HG02840 (cell line): ENCODE measurements around the gene FREM2.

ENCODE experiments used
- ATAC-seq: cut with Tn5 transposase; IDR thresholded peaks from one replicate; pipeline ENCODE4 v1.9.1; 2021; ENCODE audit warnings: mild to moderate bottlenecking, moderate library complexity, moderate number of reproducible peaks; ENCODE audit not compliant: unreplicated experiment, low FRiP score

The FREM2 gene

DNA sequence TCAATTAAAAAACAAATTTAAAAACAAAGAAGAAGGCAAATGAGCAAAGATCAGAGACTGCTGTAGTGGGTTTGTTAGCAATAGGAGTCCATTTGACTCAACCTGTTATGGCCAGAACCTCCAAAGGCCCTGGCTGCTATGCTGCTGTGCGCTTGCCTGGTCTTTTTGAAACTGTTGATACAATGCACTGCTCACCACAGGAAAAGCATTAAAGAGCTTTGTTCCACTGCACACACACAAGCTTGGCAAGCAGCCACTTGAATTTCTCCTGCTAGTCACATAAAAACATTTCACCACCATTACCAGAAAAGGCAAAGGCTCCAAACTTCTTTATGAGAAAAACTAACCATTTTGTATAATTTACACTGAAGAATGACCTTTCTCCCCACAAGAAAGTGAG lies 132.2 kb downstream of the FREM2 start:
- ATAC-seq, result no peak

DNA sequence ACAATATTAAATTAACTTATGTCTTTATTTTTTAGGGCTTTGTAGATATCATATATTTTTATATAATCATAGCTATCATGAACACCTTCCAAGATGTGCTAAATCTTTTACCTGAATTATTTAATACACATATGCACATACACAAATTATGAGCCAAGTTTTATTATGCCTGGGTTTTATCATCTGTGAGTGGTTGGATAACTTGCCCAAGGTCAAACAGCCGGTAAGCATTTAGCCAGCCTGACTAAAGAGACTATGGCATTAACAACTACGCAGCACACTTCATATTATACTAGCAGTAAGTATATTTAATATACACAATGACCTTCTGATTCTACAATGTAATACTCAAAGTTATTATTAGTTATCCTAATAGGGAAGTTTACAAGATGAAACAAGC lies 132.7 kb downstream of the FREM2 start:
- ATAC-seq, result no peak

DNA sequence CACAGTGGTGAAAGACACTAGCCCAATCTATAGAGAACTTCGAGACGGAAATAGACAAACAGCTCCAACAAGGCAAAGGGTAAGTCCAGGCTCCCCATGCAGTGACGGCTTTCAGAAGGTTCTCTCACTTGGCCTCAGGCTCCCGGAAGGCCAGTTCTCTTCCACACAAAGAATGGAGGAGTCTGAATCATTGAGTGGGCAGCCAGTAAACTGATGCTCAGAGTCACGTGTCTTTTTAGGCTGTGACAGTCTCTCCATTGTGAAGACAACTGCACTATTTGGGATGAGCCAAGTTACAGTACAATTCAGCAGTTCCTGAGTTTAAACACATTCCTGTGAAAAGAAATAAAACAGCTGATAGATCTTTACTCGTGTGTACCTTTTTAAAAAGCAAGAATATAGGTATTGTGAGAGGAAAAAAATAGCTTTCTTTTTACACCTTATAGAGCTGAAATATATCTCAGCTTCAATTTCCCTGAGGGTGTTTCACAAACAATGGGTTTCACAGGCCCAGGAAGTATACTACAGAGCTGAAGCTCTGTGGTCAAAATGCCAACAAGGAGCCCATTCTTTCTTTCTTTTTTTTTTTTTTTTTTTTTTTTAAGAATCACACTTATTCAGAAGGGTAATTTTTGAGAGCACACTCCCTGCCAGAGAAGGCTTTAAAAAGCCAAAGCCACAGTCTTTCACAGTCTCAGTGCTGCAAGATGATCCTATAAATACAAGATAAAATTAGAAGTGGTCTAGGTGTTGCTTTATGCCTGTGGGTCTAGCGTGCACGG lies 135.1 kb downstream of the FREM2 start:
- ATAC-seq, result no peak

- ATAC-seq, result peak; percentile 56
Observed at GRCh38 chr13:38824342-38824741, 137.5 kb downstream of the FREM2 start.

DNA sequence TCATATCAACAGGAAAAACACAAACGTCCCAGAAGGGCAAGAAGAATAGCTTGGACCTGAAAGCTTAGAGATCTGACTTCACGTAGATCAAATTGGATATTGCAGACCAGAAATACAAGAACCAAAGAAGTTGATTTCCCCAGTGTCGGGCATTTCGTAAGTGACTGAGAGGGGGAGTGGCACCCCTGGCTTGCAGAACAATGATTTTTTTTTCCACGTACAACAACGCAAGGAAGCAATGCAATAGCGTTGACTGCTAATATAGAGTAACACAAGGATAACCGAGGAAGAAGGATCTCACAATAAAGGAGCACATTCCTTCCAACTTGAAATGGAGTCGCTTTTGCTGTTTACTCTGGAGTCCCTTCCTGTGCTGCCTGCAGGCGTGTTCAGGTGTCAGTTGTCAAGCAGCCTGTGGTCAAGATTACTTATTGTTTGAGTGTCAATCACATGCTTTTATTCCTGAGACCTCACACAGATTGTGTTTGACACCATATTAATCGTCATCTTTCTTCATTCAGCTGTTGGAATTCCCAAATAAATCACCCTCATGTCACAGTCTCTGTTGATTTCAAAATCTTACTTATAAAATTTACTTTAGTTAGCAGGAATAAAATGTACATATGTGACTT lies 139.4 kb downstream of the FREM2 start:
- ATAC-seq, result no peak

DNA sequence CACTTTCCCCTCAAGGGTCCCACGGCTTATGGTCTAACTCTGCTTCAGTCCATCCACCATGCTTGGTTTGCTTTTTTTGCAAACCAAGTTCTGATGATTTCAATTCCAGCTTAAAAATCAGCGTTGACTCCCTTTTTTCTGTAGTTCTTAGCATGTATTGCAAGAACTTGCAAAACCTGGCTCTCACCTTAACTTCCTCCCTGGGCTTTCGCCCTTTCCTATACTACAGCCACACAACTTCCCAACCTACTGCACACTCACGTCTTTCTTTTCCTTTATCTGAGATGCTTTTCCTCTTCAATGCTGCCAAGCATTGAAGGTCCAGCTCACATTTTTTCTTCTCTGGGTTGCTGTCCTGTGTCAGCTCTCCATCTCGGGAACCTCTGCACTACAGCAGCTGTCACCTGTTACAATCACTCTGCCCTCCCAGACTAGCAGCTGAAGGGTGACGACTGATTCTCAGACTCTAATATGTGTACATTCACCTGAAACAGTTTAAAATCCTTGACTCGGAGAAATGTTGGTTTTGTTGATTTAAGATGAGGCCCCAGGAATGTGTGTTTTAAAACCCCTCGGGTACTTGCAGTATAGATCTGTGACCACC lies 143.7 kb downstream of the FREM2 start:
- no peak for ATAC-seq

DNA sequence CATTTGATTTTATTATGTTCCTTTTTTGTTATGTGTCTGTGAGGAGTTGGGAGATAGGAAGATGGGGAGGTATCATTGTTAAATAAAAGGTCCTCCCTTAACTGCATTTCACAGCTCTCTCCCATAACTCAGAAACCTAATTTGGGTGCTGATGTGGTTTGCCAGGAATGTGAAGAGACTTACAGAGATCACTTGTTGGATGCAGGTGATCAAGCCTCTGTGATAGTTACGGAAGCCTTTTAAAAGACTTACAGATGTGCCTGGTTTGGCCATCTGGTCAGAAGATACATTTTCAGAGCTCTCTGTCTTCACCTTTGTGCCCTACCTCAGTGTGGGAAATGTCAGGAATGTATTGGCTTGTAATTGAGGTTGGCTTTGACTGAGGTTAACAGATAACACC lies 157.7 kb downstream of the FREM2 start:
- ATAC-seq, result no peak

DNA sequence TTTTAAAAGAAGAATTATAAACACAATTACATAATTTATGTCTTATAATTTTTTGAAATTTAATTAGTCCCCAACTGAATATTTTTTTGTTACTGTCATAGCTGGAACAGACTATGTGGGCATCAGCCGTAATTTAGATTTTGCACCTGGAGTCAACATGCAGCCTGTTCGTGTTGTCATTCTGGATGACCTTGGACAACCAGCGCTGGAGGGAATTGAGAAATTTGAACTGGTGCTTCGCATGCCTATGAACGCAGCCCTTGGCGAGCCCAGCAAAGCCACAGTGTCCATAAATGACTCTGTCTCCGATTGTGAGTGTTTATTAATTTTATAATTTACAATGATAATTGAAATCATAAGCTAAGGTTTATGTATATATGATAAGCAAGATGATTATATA lies 161.5 kb downstream of the FREM2 start:
- ATAC-seq, result no peak

DNA sequence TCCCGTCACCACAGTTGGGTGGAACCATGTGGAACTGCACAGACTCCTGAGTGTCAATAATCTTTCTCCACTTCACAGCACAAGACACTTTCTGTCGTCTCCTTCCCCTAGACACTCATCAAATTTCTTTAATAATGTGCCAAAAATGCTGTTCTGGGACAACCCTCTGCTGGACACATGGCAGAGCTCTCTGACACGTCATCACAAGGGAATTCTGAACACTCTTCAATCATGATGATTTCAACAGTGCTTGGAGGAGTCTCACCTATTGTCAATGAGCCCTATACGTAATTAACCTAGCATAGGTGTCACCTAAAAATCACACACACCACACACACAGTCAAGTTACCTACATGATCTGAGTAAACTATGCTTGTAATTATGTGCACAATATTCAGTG lies 162.4 kb downstream of the FREM2 start:
- ATAC-seq, result no peak

- ATAC-seq, result no peak
Observed at GRCh38 chr13:38850868-38851626, 164.2 kb downstream of the FREM2 start.

GRCh38 chr13:38854226-38854625 lies 167.3 kb downstream of the FREM2 start:
- ATAC-seq, result no peak

DNA sequence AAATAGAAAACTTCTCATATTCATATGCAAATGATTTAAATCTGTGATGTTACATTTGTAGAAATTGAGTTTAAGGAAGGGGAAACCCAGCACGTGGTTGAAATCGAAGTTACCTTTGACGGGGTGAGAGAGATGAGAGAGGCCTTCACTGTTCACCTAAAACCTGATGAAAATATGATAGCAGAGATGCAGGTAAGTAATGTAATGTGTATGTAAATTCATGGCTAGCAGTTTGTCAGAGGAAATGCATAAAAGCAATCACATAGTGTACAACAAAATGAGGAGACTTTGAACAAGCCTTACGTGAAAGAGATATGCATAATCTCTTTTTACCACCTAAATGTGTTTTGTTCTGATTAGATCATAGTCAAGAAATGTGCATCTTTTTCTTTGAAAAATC lies 169.2 kb downstream of the FREM2 start:
- ATAC-seq, result no peak

DNA sequence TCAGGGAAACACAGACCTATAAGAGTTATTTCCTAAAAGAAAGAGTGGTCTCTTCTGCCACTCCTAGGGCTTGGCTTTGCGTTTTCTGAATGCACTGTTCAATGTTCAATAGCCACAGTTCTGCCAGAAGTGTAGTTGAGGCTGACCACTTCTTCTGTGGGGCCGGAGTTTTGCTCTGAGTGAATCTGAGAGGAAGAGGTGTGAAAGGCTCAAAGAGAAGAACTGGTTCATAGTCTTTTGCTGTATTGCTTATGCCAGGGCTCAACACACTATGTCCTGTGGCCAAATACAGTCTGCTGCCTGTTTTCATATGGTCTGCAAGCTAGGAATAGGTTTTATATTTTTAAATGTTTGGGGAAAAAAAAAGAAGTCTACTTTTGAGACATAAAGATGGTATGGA lies 175.6 kb downstream of the FREM2 start:
- ATAC-seq, result no peak

GRCh38 chr13:38863536-38863935 lies 176.7 kb downstream of the FREM2 start:
- no peak for ATAC-seq

DNA sequence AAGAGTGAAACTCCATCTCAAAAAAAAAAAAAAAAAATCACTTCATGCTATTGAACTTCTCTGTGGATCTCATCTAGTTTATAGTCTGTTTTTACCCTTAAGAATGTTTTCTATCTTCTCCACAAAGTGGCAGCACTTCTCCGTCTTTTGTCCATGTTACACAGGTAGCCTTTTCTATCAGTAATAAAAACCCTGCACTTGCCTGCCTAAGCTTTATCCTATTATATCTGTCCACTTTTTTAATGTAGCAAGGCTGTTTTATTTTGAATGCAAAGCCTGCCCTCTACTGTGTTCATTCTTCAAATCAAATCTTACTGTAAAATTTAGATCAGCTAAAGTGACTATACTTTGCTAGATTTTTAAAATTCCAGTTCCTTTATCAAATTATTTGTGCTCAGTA lies 179.8 kb downstream of the FREM2 start:
- no peak for ATAC-seq

GRCh38 chr13:38868399-38868798 lies 181.5 kb downstream of the FREM2 start:
- ATAC-seq, result no peak

- ATAC-seq, result no peak
Observed at GRCh38 chr13:38868870-38869269, 182.0 kb downstream of the FREM2 start.

- no peak for ATAC-seq
Observed at GRCh38 chr13:38871275-38871674, 184.4 kb downstream of the FREM2 start.

GRCh38 chr13:38872693-38873092 lies 185.8 kb downstream of the FREM2 start:
- ATAC-seq, result no peak

DNA sequence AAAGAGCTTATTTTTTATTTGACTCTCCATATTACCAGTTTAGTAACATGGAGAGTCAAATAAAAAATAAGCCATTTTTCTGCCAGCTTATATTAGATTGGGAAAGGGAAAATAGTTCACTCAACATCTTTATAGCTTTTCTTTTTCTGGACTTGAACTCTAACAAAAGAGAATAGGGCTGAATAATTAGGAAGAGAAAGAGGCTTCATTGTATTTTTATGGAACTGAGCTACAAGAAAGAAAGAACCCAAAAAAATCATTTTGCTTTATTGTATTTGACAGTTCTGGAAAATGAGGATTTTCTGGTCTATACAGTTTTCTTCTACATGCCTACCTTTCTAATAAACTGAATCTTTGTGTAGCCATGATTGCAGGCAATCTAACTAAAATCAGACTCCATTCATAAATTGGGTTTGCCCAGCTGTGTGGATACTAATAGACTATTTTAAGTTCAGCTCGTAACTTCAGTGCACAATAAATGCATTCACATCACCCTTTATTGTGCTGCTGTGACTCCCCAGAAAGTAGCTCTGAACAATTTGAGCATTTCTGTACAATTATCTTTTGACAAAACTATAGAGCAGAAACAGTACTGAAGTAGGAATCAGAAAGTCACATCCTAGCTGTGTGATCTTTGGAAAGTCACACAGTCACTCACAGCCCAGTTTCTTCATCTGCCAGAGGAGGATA lies 188.5 kb downstream of the FREM2 start:
- no peak for ATAC-seq

GRCh38 chr13:38879278-38879677 lies 192.4 kb downstream of the FREM2 start:
- no peak for ATAC-seq
